Astrocyte of the cerebellum (primary cell): Measurements from ENCODE around the gene TMPRSS2.

Experiments used
- DNase-seq: peaks from one replicate; pipeline ENCODE4 v3.0.0-alpha.2; 2011; ENCODE audit warnings: low read depth
- H3K4me3 ChIP-seq: 2 replicates; pipeline ENCODE4 v1.5.1; 2011; ENCODE audit warnings: mild to moderate bottlenecking, low read depth, low read length, moderate library complexity
- in situ Hi-C: cut with HindIII; loops from 2 replicates; pipeline ENCODE4 v1.10.0; 2017; ENCODE audit warnings: low sequenced_read_pairs
- TF ChIP-seq, protein P1 (sequence below): IDR thresholded peaks from 2 replicates; pipeline ENCODE4 v1.5.1; 2012; ENCODE audit warnings: low read length, low read depth, moderate library complexity, mild to moderate bottlenecking; ENCODE audit errors: missing control alignments

The TMPRSS2 gene

DNA sequence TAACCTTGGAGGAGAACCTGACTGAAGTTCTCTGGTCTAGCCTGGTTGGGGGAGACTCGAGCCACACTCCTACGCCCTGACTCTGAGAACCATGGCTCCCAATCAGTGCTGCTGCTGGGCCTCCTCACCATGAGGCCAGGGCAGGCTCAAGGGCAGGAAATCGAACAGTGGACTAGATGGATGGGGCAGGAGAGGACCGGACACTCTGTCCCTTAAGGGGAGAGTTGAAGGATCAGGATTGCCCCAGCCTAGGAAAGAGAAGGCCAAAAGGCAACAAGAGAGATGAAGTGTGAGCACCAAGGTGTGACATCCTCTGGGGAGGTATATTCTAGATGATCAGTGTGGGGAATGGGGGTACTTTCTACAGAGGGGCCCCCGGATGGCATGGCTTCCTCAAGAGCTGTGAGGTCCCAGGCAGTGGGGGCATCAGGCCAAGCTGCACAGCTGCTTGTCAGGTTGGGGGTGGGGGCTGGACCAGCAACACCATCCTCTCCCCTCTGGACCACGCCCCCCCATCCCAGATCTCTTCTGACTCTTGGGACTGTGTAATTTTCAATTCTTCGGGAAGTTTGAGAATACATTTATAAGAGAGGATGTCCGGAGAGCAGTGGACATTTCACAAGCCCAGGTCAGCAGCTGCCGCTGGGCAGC, 47.9 kb downstream of the TMPRSS2 start:
- H3K4me3 ChIP-seq = no peak overlapping the region
- no peak for DNase-seq
- TF ChIP-seq, protein P1, sequence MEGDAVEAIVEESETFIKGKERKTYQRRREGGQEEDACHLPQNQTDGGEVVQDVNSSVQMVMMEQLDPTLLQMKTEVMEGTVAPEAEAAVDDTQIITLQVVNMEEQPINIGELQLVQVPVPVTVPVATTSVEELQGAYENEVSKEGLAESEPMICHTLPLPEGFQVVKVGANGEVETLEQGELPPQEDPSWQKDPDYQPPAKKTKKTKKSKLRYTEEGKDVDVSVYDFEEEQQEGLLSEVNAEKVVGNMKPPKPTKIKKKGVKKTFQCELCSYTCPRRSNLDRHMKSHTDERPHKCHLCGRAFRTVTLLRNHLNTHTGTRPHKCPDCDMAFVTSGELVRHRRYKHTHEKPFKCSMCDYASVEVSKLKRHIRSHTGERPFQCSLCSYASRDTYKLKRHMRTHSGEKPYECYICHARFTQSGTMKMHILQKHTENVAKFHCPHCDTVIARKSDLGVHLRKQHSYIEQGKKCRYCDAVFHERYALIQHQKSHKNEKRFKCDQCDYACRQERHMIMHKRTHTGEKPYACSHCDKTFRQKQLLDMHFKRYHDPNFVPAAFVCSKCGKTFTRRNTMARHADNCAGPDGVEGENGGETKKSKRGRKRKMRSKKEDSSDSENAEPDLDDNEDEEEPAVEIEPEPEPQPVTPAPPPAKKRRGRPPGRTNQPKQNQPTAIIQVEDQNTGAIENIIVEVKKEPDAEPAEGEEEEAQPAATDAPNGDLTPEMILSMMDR = no peak
- in situ Hi-C loops = no loop called here

DNA sequence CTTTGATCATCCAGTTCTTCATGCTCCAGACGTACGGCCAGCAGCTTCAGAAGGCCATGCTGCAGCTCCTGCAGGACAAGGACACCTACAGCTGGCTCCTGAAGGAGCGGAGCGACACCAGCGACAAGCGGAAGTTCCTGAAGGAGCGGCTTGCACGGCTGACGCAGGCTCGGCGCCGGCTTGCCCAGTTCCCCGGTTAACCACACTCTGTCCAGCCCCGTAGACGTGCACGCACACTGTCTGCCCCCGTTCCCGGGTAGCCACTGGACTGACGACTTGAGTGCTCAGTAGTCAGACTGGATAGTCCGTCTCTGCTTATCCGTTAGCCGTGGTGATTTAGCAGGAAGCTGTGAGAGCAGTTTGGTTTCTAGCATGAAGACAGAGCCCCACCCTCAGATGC, 49.4 kb downstream of the TMPRSS2 start:
- in situ Hi-C loops = no loop called here
- H3K4me3 ChIP-seq = no peak overlapping the region
- TF ChIP-seq, protein P1 = no peak
- no peak for DNase-seq

DNA sequence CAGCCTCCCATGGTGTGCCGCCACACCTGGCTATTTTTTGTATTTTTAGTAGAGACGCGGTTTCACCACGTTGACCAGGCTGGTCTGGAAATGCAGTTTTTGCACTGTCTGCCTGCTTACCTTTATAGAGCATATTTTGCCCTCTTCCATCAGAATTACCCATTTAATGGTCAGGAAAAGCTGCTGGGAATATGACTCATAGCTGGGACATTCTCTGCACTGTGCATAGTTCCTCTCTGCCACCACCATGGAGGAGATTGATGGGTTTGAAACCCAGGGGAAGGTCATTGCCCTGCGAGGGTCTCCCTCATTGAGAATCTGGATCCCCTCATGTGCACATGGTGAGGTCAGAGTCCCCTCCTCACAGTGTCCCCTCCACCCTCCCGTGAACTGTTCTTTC, 49.8 kb downstream of the TMPRSS2 start:
- TF ChIP-seq, protein P1 = no peak
- H3K4me3 ChIP-seq = no peak overlapping the region
- no peak for DNase-seq
- in situ Hi-C loops = no loop called here

DNA sequence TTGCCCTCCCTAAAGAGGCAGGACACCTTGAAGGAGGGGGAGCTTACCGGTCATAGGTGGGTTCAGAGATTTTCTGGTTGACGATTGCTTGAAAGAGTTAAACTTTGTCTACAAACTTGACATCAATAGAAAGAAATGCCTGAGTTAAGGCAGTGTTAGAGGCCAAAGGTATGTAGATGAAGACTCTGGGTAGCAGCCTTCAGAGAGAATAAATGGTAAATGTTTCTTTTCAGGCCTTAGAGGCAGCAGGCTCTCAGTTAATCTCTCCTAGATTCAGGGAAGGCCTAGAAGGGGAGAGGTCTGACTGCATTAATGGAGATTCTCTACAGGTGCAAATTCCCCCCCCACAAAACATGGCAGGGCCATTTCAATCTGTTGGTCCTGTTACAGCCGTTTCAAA, 54.2 kb downstream of the TMPRSS2 start:
- in situ Hi-C loops = no loop called here
- H3K4me3 ChIP-seq = no peak overlapping the region

DNA sequence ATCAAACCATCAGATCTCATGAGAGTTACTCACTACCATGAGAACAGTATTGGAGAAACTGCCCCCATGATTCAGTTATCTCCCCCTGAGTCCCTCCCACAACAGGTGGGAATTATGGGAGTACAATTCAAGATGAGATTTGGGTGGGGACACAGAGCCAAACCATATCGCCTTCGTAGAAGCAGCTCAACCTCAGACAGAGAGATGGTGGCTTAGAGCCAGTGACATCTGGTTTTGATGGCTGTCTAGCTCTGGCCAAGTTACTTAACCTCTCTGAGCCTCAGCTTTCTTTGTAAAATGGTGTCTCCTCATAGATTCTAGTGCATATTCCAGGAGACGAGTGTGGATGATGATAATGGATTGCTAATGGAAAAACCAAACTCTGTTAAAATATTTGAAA, 54.8 kb downstream of the TMPRSS2 start:
- in situ Hi-C loops = no loop called here
- TF ChIP-seq, protein P1 = no peak
- no peak overlapping the region for H3K4me3 ChIP-seq
- DNase-seq = no peak

More for the DNA sequence above, 54.2 kb downstream of the TMPRSS2 start:
- TF ChIP-seq, protein P1 = no peak
- DNase-seq = no peak

DNA sequence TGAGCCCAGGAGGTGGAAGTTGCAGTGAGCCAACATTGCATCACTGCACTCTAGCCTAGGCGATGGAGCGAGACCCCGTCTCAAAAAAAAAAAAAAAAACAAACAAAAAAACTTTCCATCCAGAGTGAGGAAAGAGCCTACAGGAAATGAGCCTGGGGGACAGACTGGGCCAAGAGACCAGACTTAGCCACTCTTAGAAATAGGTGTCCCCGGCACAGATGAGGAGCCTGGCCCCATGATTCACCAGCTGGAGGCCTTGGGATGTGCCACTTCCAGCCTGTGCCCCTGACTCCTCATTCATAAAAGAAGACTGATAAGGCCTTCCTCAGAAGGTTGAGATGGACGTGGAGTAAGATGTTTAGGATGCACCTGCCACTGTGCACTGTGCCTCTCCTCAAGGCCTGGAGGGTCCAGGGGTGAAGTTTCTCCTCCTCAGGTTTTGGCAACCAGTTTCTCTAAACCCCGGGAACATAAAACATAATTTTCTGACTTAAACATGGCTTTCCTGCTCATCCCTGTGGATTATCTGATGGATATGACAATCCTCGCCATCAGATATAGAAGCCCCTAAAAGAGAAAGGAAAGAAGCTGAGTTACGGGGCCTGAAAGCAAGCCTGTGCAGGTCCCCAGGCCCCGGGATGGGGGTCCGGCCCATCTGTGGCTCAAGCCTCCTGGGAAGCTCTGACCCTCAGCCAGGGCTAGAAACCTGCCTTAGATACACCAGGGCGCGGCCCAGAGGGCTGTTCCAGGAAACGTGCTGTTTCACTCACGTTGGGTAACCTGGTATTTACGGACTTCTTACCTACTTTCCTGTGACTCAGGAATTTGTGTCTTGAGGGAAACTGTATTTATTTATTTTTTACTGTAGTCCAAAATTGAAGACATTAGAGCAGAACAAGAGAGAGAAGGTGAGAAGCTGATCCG, 55.9 kb downstream of the TMPRSS2 start:
- H3K4me3 ChIP-seq = no peak overlapping the region
- TF ChIP-seq, protein P1 = no peak
- DNase-seq = no peak
- in situ Hi-C loops = no loop called here
